ENCODE data around the gene ZNF467. TPM values are rescaled to one million over a fixed set of nuclear protein-coding genes. Genes with fewer than 3 reads are reported as not detected.

The ZNF467 gene, protein sequence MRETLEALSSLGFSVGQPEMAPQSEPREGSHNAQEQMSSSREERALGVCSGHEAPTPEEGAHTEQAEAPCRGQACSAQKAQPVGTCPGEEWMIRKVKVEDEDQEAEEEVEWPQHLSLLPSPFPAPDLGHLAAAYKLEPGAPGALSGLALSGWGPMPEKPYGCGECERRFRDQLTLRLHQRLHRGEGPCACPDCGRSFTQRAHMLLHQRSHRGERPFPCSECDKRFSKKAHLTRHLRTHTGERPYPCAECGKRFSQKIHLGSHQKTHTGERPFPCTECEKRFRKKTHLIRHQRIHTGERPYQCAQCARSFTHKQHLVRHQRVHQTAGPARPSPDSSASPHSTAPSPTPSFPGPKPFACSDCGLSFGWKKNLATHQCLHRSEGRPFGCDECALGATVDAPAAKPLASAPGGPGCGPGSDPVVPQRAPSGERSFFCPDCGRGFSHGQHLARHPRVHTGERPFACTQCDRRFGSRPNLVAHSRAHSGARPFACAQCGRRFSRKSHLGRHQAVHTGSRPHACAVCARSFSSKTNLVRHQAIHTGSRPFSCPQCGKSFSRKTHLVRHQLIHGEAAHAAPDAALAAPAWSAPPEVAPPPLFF
- total RNA-seq = 1 to 10 TPM; 3.3 to 8.4 TPM
- 0.81 to 2.0 reads per million in 2 donors for total RNA-seq

DNA sequence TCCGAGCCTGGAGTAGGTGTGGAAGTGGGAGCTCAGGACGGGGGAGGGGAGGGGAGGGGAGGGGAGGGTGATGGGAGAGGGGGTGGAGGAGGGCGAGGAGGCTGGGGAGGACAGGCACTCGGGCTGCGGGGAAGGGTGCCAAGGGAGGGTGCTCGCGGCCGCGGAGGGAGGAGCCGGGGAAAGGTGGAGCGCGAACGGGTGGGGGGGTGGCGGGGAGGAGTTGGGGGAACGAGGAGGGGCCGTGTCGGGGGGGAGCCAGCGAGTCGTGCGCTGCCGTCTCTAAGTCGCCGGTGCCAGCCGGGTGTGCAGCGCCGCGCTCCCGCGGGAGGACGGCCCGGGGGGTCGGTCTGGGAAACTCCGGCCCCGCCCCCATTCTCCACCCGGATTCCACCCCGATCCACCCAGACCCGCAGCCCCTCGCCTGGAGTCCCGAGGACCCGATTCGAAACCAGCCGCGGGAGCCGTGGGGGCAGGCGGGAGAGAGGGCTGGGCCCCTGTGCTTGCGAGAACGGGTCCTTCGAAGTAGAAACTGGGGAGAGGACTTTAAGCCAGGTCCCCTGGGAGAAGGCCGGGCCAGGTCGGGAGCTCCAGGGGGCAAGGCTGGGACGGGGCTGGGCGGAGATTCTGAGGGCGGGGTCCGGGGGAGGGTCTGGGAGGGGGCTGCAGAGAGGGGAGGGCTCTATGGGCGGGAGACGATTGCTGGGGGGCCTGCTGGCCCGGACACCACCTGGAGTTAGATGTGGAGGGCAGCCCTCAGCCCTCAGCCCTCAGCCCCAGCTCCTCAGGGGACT lies at the start of gene ZNF467:
Gene ZNF467 (minus strand): TSS at position 143 of the 791 bp plus-strand sequence. CDS start 2,556 bp downstream, outside the sequence.
- Mint-ChIP-seq H3K36me3 (ENCODE audit: low read depth) (no peaks in the 10 kb centered on the region), H3K27ac (no peak within 1 kb of the TSS), H3K27me3 (no peaks in the 10 kb centered on the region), H3K4me3 (peak within 1 kb of the TSS; percentile 91), H3K4me1 (peaks cover 8% of the 10 kb centered on the region)
- DNase-seq = peak; percentile 30 to 52 (median 48)
- H3K9me3 ChIP-seq (ENCODE audit: control insufficient read depth, low read length, poor library complexity, severe bottlenecking) = no peaks in the 10 kb centered on the region
- peak; percentile 38 for ATAC-seq

DNA sequence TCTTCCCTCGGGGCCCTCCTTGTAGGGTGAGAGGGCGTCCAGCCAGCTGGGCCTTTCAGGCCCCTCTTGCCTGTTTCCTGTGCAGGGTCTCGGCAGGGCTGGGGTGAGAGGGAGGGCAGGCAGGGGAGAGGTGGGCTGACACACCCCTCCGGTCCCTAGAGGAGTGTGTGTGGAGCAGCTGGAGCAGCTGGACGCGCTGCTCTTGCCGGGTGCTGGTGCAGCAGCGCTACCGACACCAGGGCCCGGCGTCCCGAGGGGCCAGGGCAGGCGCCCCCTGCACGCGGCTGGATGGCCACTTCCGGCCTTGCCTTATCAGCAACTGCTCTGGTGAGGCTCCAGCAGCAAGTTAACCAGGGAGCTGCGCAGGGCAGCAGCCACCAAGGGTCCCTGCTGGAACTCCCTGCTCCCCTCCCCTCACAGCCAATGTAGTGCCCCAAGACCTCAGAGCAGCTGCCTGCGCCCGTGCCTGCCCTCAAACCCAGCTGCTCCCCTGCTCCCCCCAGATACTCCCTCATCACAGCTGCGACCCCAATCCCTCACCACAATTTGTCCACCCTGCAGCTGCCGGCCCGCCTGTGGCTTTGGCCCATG lies 49.1 kb upstream of the ZNF467 start:
- H3K36me3 Mint-ChIP-seq (ENCODE audit: low read depth) = no peaks in the 10 kb centered on the region
- no peaks in the 10 kb centered on the region for H3K4me1 Mint-ChIP-seq
- H3K27ac Mint-ChIP-seq = no peak overlapping the region
- ATAC-seq (no peak), DNase-seq (no peak)
- H3K27me3 Mint-ChIP-seq = no peaks in the 10 kb centered on the region
- H3K9me3 ChIP-seq (ENCODE audit: control insufficient read depth, low read length, poor library complexity, severe bottlenecking) = no peaks in the 10 kb centered on the region
- no peak overlapping the region for H3K4me3 Mint-ChIP-seq

DNA sequence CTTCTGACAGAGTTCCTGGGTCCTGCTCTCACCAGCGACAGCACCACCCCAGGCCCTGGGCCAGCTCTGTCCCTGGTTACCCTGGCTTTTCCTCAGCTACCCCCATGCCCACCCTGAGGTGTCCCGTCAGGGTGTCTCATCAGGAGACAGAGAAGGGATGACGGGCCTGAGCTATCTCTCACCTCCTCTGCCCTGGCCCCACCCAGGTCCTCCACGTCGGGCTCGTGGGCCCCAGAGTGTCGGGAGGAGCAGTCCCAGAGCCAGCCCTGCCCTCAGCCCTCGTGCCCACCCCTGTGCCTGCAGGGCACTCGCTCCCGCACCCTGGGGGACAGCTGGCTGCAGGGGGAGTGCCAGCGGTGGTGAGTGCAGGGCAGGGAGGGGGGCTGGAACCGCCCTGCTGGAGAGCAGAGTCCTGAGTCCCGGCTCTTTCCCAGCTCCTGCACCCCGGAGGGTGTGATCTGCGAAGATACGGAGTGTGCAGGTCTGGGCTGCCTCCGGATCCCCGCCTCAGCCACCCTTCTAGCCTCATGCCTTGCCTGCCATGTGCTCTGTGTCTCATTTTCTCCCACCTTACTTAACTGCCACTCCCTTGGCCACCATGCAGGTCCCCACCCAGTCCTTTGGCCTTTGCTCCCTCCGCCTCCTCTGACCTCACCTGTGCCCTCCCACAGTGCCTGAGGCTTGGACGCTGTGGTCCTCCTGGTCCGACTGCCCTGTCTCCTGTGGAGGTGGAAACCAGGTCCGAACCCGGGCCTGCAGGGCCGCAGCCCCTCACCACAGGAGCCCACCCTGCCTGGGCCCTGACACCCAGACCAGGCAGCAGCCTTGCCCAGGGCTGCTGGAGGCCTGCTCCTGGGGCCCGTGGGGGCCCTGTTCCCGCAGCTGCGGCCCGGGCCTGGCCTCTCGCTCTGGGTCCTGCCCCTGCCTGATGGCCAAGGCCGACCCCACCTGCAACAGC lies 48.1 kb upstream of the ZNF467 start:
- H3K27me3 Mint-ChIP-seq = no peaks in the 10 kb centered on the region

DNA sequence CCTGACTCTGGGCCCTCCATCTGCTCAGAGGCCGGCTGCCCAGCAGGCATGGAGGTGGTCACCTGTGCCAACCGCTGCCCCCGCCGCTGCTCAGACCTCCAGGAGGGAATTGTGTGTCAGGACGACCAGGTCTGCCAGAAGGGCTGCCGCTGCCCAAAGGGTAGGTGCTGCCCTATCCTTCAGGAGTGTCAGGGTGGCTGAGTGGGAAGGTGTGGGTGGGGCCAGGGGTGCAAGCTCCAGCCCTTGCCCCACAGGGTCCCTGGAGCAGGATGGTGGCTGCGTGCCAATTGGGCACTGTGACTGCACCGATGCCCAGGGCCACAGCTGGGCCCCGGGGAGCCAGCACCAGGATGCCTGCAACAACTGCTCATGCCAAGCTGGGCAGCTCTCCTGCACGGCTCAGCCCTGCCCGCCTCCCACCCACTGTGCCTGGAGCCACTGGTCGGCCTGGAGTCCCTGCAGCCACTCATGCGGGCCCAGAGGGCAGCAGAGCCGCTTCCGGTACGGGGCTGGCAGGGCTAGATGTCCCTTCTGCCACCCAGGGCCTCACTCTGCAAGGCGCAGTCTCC lies 47.3 kb upstream of the ZNF467 start:
- Mint-ChIP-seq H3K4me1 (no peaks in the 10 kb centered on the region), H3K4me3 (no peak overlapping the region), H3K27me3 (no peaks in the 10 kb centered on the region), H3K27ac (no peak overlapping the region), H3K36me3 (ENCODE audit: low read depth) (no peaks in the 10 kb centered on the region)
- H3K9me3 ChIP-seq (ENCODE audit: control insufficient read depth, low read length, poor library complexity, severe bottlenecking) = no peaks in the 10 kb centered on the region
- no peak for ATAC-seq
- DNase-seq = peak in 1 of 3 donors; percentile 10

More for the DNA sequence above, 48.1 kb upstream of the ZNF467 start:
- Mint-ChIP-seq H3K27ac (no peak overlapping the region), H3K36me3 (ENCODE audit: low read depth) (no peaks in the 10 kb centered on the region), H3K4me3 (no peak overlapping the region), H3K4me1 (no peaks in the 10 kb centered on the region)
- H3K9me3 ChIP-seq (ENCODE audit: control insufficient read depth, low read length, poor library complexity, severe bottlenecking) = no peaks in the 10 kb centered on the region
- no peak for DNase-seq
- no peak for ATAC-seq

DNA sequence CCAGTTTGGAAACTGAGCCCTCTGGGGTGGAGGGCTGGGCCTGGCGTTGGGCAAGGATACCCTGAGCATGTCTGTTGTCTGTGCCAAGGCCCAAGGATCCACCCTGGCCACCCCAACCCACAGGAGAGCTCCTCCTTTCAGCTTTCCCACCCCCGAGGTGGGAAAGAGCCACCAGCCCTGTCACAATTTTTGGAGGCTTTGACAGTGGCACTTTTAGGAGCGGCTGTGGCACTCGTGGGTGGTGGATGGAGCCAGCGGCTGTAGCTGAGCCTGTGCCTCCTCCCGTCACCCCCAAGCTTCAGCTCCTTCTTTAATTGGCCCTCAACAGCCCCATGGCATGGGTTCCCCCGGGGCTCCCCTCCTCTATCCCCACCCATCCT lies 46.6 kb upstream of the ZNF467 start:
- no peaks in the 10 kb centered on the region for H3K9me3 ChIP-seq (ENCODE audit: control insufficient read depth, low read length, poor library complexity, severe bottlenecking)
- Mint-ChIP-seq H3K4me1 (no peaks in the 10 kb centered on the region), H3K4me3 (no peak overlapping the region), H3K27me3 (no peaks in the 10 kb centered on the region), H3K27ac (no peak overlapping the region), H3K36me3 (ENCODE audit: low read depth) (no peaks in the 10 kb centered on the region)
- ATAC-seq (no peak), DNase-seq (no peak)

DNA sequence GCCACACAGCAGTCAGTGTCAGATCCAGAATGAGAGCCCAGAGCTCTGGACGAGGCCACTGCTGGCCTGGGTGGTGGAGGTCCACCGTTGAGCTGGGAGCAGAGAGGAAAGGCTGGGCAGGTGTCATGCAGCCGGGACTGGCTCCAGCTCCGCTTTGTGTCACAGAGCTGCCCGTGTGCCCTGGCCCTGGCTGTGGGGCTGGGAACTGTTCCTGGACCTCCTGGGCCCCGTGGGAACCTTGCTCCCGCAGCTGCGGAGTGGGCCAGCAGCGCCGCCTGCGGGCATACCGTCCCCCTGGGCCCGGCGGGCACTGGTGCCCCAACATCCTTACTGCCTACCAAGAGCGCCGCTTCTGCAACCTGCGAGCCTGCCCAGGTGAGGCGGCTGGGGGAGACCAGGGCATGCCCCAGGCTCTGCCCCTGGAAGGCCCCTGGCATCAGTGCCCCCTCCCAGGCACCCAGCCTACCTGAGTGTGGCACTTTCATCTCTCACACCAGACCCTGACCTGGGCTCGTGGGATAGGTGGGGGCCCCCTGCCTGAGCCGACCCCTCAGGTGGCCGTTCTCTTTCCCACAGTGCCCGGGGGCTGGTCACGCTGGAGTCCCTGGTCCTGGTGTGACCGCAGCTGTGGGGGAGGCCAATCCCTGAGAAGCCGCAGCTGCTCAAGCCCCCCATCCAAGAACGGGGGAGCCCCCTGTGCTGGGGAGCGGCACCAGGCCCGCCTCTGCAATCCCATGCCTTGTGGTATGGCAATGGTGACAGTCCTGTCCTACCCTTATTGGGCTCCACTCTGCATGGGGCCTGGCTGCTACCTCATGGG lies 46.0 kb upstream of the ZNF467 start:
- no peaks in the 10 kb centered on the region for H3K27me3 Mint-ChIP-seq
- no peaks in the 10 kb centered on the region for H3K9me3 ChIP-seq (ENCODE audit: control insufficient read depth, low read length, poor library complexity, severe bottlenecking)
- H3K36me3 Mint-ChIP-seq (ENCODE audit: low read depth) = no peaks in the 10 kb centered on the region
- no peak overlapping the region for H3K27ac Mint-ChIP-seq
- H3K4me3 Mint-ChIP-seq = no peak overlapping the region
- H3K4me1 Mint-ChIP-seq = no peaks in the 10 kb centered on the region
- peak in 1 of 3 donors; percentile 8 for DNase-seq
- no peak for ATAC-seq

DNA sequence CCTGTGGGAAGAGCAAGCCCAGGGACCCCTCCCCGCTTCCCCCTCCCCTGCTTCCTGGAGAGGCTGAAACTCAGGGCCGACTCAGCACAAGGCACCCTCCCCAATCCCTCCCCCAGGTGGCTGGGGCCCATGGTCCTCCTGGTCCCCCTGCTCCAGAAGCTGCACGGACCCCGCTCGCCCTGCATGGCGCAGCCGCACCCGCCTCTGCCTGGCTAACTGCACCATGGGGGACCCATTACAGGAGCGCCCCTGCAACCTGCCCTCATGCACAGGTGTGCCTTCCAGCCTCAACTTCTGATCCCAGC lies 45.1 kb upstream of the ZNF467 start:
- ATAC-seq (no peak), DNase-seq (no peak)
- H3K4me1 Mint-ChIP-seq = no peaks in the 10 kb centered on the region
- H3K9me3 ChIP-seq (ENCODE audit: control insufficient read depth, low read length, poor library complexity, severe bottlenecking) = no peaks in the 10 kb centered on the region
- no peaks in the 10 kb centered on the region for H3K27me3 Mint-ChIP-seq
- no peaks in the 10 kb centered on the region for H3K36me3 Mint-ChIP-seq (ENCODE audit: low read depth)
- no peak overlapping the region for H3K4me3 Mint-ChIP-seq
- H3K27ac Mint-ChIP-seq = no peak overlapping the region

DNA sequence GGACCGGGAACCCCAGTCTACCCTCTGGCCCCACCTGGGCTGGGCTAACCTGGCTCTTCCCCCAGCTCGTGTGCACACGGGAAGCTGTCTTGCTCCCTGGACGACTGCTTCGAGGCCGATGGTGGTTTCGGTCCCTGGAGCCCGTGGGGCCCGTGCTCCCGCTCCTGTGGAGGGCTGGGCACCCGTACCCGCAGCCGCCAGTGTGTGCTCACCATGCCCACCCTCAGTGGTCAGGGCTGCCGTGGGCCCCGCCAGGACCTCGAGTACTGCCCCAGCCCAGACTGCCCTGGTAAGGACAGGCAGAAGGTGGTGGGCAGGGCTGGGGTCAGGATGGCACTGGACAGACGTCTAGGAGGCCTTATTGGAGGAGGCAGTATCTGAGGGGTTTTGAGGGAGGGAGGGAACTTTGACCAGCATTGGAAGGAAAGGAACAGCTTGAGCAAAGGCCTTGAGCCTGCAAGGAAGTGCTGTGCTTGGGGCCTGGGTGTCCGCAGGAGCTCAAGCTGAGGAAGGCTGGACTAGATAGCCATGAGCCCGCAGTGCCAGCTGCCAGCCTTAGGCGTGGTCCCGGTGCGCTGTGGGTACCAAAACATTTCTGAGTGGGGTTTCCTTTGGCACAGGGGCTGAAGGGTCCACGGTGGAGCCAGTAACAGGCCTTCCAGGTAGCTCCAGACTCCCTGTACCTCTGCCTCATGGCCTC lies 44.6 kb upstream of the ZNF467 start:
- no peaks in the 10 kb centered on the region for H3K9me3 ChIP-seq (ENCODE audit: control insufficient read depth, low read length, poor library complexity, severe bottlenecking)
- DNase-seq (no peak), ATAC-seq (no peak)
- Mint-ChIP-seq H3K4me1 (no peaks in the 10 kb centered on the region), H3K36me3 (ENCODE audit: low read depth) (no peaks in the 10 kb centered on the region), H3K27ac (no peak overlapping the region), H3K27me3 (no peaks in the 10 kb centered on the region), H3K4me3 (no peak overlapping the region)

DNA sequence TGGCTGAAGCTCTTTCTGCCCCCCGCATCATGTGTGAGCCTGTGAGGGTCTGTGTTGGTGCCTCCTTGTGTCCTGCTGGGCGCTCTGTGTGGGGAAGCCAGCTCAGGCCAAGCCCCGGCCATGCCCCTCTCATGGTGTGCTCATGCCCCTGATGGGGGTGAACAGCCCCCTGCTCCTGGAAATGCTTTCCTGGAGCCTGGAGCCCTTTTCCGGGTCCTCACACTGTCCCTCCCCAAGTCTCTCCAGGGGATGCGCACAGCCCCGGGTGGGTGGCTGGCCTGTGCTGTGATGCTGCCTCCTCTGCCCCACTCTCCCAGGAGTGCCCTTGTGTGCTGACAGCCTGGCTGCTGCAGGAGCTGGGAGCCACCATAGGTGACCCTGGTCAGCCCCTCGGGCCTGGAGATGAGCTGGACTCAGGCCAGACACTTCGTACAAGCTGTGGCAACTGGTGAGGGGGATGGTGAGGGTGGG lies 43.9 kb upstream of the ZNF467 start:
- no peaks in the 10 kb centered on the region for H3K27me3 Mint-ChIP-seq
- H3K36me3 Mint-ChIP-seq (ENCODE audit: low read depth) = no peaks in the 10 kb centered on the region
- H3K27ac Mint-ChIP-seq = no peak overlapping the region
- no peaks in the 10 kb centered on the region for H3K4me1 Mint-ChIP-seq
- ATAC-seq (no peak), DNase-seq (no peak)
- no peaks in the 10 kb centered on the region for H3K9me3 ChIP-seq (ENCODE audit: control insufficient read depth, low read length, poor library complexity, severe bottlenecking)
- H3K4me3 Mint-ChIP-seq = no peak overlapping the region

DNA sequence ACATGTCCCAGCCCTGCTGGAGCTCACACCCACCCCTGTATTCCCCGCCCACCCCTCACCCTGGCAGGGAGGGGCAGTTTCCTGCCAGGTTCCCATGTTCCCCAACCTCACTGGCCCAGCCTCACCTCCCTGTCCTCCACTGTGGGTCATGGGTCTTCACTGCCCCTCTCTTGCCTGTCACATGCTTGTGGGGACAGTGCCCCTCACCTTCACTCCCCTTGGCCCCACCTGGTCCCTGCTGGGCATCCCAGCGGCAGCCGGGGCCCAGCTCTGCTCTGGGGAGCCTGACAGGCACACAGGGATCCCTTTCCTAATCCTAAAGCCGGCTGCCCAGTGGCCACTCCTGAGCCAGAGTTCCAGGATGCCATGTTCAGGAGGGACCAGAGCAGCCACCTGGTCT lies 43.4 kb upstream of the ZNF467 start:
- Mint-ChIP-seq H3K36me3 (ENCODE audit: low read depth) (no peaks in the 10 kb centered on the region), H3K4me1 (no peaks in the 10 kb centered on the region), H3K27me3 (no peaks in the 10 kb centered on the region), H3K27ac (no peak overlapping the region), H3K4me3 (no peak overlapping the region)
- ATAC-seq = no peak
- DNase-seq = no peak
- no peaks in the 10 kb centered on the region for H3K9me3 ChIP-seq (ENCODE audit: control insufficient read depth, low read length, poor library complexity, severe bottlenecking)

DNA sequence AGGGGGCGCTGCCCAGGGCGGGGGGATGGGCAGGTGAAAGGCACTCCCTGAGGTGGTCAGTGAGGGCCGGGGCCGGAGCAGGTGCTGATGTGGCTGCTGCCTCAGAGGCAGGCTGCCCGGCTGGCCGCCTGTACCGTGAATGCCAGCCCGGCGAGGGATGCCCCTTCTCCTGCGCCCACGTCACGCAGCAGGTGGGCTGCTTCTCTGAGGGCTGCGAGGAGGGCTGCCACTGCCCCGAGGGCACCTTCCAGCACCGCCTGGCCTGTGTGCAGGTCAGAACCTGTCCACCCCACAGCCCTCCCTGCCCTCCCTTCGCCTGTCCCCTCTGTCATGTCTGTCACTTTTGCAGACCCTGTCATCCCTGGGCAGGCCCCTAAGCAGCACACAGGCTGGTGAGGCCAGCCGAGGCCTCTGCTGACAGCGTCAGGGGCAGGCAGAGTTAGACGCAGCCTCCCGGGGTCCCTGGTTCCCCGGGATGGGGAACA lies 42.9 kb upstream of the ZNF467 start:
- Mint-ChIP-seq H3K4me1 (no peaks in the 10 kb centered on the region), H3K27ac (no peak overlapping the region), H3K27me3 (no peaks in the 10 kb centered on the region), H3K36me3 (ENCODE audit: low read depth) (no peaks in the 10 kb centered on the region), H3K4me3 (no peak overlapping the region)
- no peaks in the 10 kb centered on the region for H3K9me3 ChIP-seq (ENCODE audit: control insufficient read depth, low read length, poor library complexity, severe bottlenecking)
- DNase-seq = no peak
- no peak for ATAC-seq
